Astrocyte of the spinal cord (primary cell): ENCODE measurements around the gene MED4.

Source experiments
- DNase-seq: peaks from one replicate; pipeline ENCODE4 v3.0.0; 2011; ENCODE audit warnings: low read depth, low spot score
- H3K4me3 ChIP-seq: 2 replicates; pipeline ENCODE4 v1.5.1; 2011; ENCODE audit warnings: low read depth, mild to moderate bottlenecking, low read length, moderate library complexity
- CTCF ChIP-seq: IDR thresholded peaks from 2 replicates; pipeline ENCODE4 v1.5.1; 2012; ENCODE audit warnings: low read depth, mild to moderate bottlenecking, low read length, inconsistent platforms
- in situ Hi-C: cut with HindIII; loops from 2 replicates; pipeline ENCODE4 v1.10.0; 2017; ENCODE audit warnings: low sequenced_read_pairs

The MED4 gene

GRCh38 chr13:48042894-48043293, 52.0 kb downstream of the MED4 start:
- no peak for TF ChIP-seq CTCF
- in situ Hi-C loops, result no loop called here
- no peak overlapping the region for H3K4me3 ChIP-seq
- DNase-seq, result no peak

GRCh38 chr13:48040896-48041295, 54.0 kb downstream of the MED4 start:
- TF ChIP-seq CTCF, result no peak
- no peak overlapping the region for H3K4me3 ChIP-seq
- DNase-seq, result no peak
- in situ Hi-C loops, result no loop called here

- in situ Hi-C loops, result no loop called here
- H3K4me3 ChIP-seq, result no peak overlapping the region
- TF ChIP-seq CTCF, result no peak
- no peak for DNase-seq
Measured at GRCh38 chr13:48040049-48040448, 54.9 kb downstream of the MED4 start.

- in situ Hi-C loops, result no loop called here
- TF ChIP-seq CTCF, result no peak
- no peak overlapping the region for H3K4me3 ChIP-seq
- DNase-seq, result no peak
Measured at GRCh38 chr13:48038761-48039160, 56.1 kb downstream of the MED4 start.

GRCh38 chr13:48037346-48038173, 57.3 kb downstream of the MED4 start, which contains the start of gene NUDT15:
Gene NUDT15, plus strand, starts transcription at chr13:48037726. Its CDS starts 21 bp downstream, at chr13:48037747.
- peak; percentile 99 for TF ChIP-seq CTCF
- peak within 1 kb of the TSS; percentile 74 for H3K4me3 ChIP-seq
- in situ Hi-C loops, result no loop called here
- DNase-seq, result peak; percentile 97

GRCh38 chr13:48029859-48030258, 65.0 kb downstream of the MED4 start:
- no peak overlapping the region for H3K4me3 ChIP-seq
- DNase-seq, result no peak
- in situ Hi-C loops, result no loop called here
- no peak for TF ChIP-seq CTCF
